Heart left ventricle (tissue), 16 donors: Measurements from ENCODE around the gene BRSK1. TPM values are rescaled to one million over a fixed set of nuclear protein-coding genes. Genes with fewer than 3 reads are reported as not detected.

ENCODE experiments used
- ATAC-seq, 4 donors: fragments of 200-7000 bp; cut with Tn5 transposase; one replicate each; pipeline ENCODE4 v1.9.1; 2020 to 2022; ENCODE audit warnings: moderate library complexity in 4 of 4, mild to moderate bottlenecking in 3 of 4, moderate number of reproducible peaks in 1 of 4
- DNase-seq, 5 donors: peaks; one replicate each; pipeline ENCODE4 v3.0.0-alpha.2; 2020
- H3K27ac ChIP-seq, 12 donors: fragments of 200-600 bp; sonication (generic) in 4 of 12; one replicate each; pipeline versions ENCODE4 v1.5.0 to v1.8.0; 2016 to 2022; ENCODE audit warnings: mild to moderate bottlenecking in 2 of 12
- H3K27me3 ChIP-seq, 9 donors: fragments of 200-600 bp; sonication (generic) in 2 of 9; one replicate each; pipeline versions ENCODE4 v1.5.1 to v1.8.0; 2016 to 2022; ENCODE audit warnings: mild to moderate bottlenecking in 3 of 9
- H3K36me3 ChIP-seq, 9 donors: fragments of 200-600 bp; sonication (generic) in 2 of 9; one replicate each; pipeline versions ENCODE4 v1.5.0 to v1.8.0; 2018 to 2022; ENCODE audit warnings: mild to moderate bottlenecking in 2 of 9
- H3K4me1 ChIP-seq, 12 donors: fragments of 200-600 bp; sonication (generic) in 4 of 12; one replicate each; pipeline versions ENCODE4 v1.5.0 to v1.8.0; 2016 to 2022; ENCODE audit warnings: mild to moderate bottlenecking in 3 of 12
- H3K4me3 ChIP-seq, 12 donors: fragments of 200-600 bp; sonication (generic) in 4 of 12; one replicate each; pipeline versions ENCODE4 v1.5.0 to v1.8.0; 2017 to 2022; ENCODE audit warnings: mild to moderate bottlenecking in 9 of 12, moderate library complexity in 4 of 12
- H3K9me3 ChIP-seq, 12 donors: fragments of 200-600 bp; sonication (generic) in 4 of 12; one replicate each; pipeline versions ENCODE4 v1.5.0 to v1.8.0; 2016 to 2022; ENCODE audit warnings: mild to moderate bottlenecking in 1 of 12
- CTCF ChIP-seq, 12 donors: fragments of 200-600 bp; sonication (generic) in 4 of 12; IDR thresholded peaks; one replicate each; pipeline versions ENCODE4 v1.5.0 to v1.8.0; 2018 to 2022; ENCODE audit warnings: antibody characterized with exemption in 12 of 12, mild to moderate bottlenecking in 5 of 12
- POLR2A ChIP-seq, 2 donors: fragments of 450-650 bp; IDR thresholded peaks; one replicate each; pipeline ENCODE4 v1.6.1; 2017; ENCODE audit warnings: antibody characterized with exemption in 2 of 2, mild to moderate bottlenecking in 2 of 2, moderate library complexity in 2 of 2
- WGBS, 4 donors: extraction: QIAGEN DNeasy Blood & Tissue Kit in 2 of 4; methylation state at CpG; one replicate each; pipeline versions ENCODE4 v1.1.5 to v1.1.7; 2013 to 2018; 5-methylcytosine and 5-hydroxymethylcytosine counted together
- intact Hi-C, 10 donors: fragments of 100-400 bp; cut with DNase I; formaldehyde crosslinking; loops; one replicate each; pipeline versions ENCODE4 v1.11.1 to v1.14.2; 2022
- polyA plus RNA-seq, 2 donors: library from polyadenylated mRNA; stranded (reverse); fragments of 200-250 nt; gene quantifications; one replicate each; pipeline ENCODE4 v1.2.3, GENCODE V29; 2013
- total RNA-seq, 9 donors: library from RNA; depleted of rRNA in 2 of 9; stranded (reverse); fragments of >200 nt in 2 of 9; fragmentation: NEBNext Ultra II Directional in 3 of 9; extraction: Animal tissue kit (Norgen Biotek cat#: 25700) in 3 of 9; gene quantifications; one replicate each; pipeline versions ENCODE4 v1.1.0 to v1.2.4, GENCODE V29; 2016 to 2023
- donor health status: ischemic (EF 13 %, LVEDD 7.1; RV severe dilation, severe dysfunction).
- donor health status: healthy with polysubstance abuse.
- donor health status: DM: no; HTN: yes; CAD: no.
- donor health status: DM: no; HTN: no; CAD: no.
- donor health status: ischemic (EF 25% LVEDD 6.9; RV normal size, moderate dysfunction).
- donor health status: ischemic (EF 25% LVEDD 5.7; RV mildly dilated, moderate dysfunction).
- donor health status: healthy.
- donor health status: DM: yes; HTN: yes; CAD: no.
- donor health status: ischemic (EF 35%, LVEDD 5.7; RV mildly dilated, moderate dysfunction).
- donor health status: nonischemic (EF 11% LVEDD 7.7; RV severe dilation, severe dysfunction).
- donor health status: DM: yes; HTN: yes; CAD: no.
- donor health status: PGD.
- donor health status: ischemic (EF 29% LVEDD 5.4; RV normal size, mild dysfunction).
- donor health status: nonischemic (EF 23%, LVEDD 6.1; RV moderate dilation, normal function).

The BRSK1 gene
- total and polyA plus RNA-seq, 11 donors, result 1.6 to 7.4 (median 2.1) TPM

DNA sequence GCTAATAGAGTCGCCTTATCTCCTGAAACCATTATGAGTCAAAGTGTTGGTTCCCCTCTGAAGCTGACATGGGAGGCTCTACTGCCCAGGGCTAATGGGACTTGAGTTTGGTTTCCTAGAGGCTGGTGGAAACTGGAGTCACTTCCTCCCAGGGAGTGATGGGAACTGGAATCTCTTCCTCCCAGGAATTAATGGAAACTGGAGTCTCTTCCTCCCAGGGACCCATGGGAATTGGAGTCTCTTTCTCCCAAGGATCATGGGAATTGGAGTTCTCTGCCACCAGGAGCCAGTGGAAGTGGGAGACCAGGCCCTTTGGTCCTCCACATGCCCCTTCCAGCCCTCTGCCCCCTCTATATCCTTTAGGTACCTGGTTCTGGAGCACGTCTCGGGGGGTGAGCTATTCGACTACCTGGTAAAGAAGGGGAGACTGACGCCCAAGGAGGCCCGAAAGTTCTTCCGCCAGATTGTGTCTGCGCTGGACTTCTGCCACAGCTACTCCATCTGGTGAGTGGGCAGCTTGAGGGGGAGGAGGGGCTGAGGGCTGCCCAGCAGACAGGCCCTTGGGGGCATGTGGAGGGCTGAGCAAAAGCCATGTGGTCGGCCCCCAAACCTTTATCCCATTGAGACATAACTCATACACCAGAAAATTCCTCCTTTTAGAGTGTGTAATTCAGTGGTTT, 5.5 kb downstream of the BRSK1 start:
- ATAC-seq (no peak), DNase-seq (no peak)
- H3K4me3 ChIP-seq, result no peak overlapping the region
- intact Hi-C loops, result loop anchor here in 1 of 10 donors (10.0 kb wide), 1 partner anchor 316 kb away; the partner anchor contains the start of genes ZNF524 and ZNF865
- TF ChIP-seq POLR2A (IDR thresholded peaks at IDR 0.05) (no peak), CTCF (IDR thresholded peaks at IDR 0.05) (no peak)
- H3K4me1 ChIP-seq, result peaks cover 0 to 16% (median 0%) of the 10 kb centered on the region in 12 donors
- H3K27ac ChIP-seq, result no peak overlapping the region
- H3K36me3 ChIP-seq, result peaks cover 0 to 11% (median 0%) of the 10 kb centered on the region in 9 donors
- WGBS, 4 donors, result 94 to 98% (median 95%) methylated on average over 9 of the region's 9 CpGs
- H3K27me3 ChIP-seq, result no peaks in the 10 kb centered on the region
- no peaks in the 10 kb centered on the region for H3K9me3 ChIP-seq

- WGBS, 4 donors, result 92 to 95% (median 93%) methylated on average over 9 to 10 of the region's 10 CpGs
- intact Hi-C loops, result no loop called here
- ATAC-seq, result no peak
- DNase-seq, result no peak
- Histone ChIP-seq H3K27ac (no peak overlapping the region), H3K4me1 (peaks cover 0 to 10% (median 4%) of the 10 kb centered on the region in 12 donors), H3K27me3 (no peaks in the 10 kb centered on the region), H3K9me3 (no peaks in the 10 kb centered on the region), H3K4me3 (no peak overlapping the region), H3K36me3 (peaks cover 0 to 22% (median 5%) of the 10 kb centered on the region in 9 donors)
- TF ChIP-seq POLR2A (IDR thresholded peaks at IDR 0.05), result no peak
- TF ChIP-seq CTCF (IDR thresholded peaks at IDR 0.05), result no peak
These were observed 13.5 kb downstream of the BRSK1 start for GRCh38 chr19:55297267-55297666.

- Histone ChIP-seq H3K36me3 (peaks cover 0 to 29% (median 5%) of the 10 kb centered on the region in 9 donors), H3K9me3 (no peaks in the 10 kb centered on the region), H3K4me3 (no peak overlapping the region), H3K4me1 (peaks cover 0 to 10% (median 4%) of the 10 kb centered on the region in 12 donors), H3K27me3 (no peaks in the 10 kb centered on the region), H3K27ac (no peak overlapping the region)
- DNase-seq (no peak), ATAC-seq (no peak)
- intact Hi-C loops, result loop anchor here (2.0 to 10.0 kb wide), 8 partner anchors 37 to 202 kb away; partner anchors contain the start of genes TMEM238 (in 6 of the 10), KMT5C (in 3 of the 10), IL11 (in 2 of the 10) and RPL28 (in 2 of the 10)
- no peak for TF ChIP-seq POLR2A (IDR thresholded peaks at IDR 0.05)
- TF ChIP-seq CTCF (IDR thresholded peaks at IDR 0.05), result no peak
- WGBS, 4 donors, result 91 to 95% (median 93%) methylated on average over 10 of the region's 10 CpGs
These were observed 16.2 kb downstream of the BRSK1 start for GRCh38 chr19:55299991-55300390.

GRCh38 chr19:55300886-55301458, 17.2 kb downstream of the BRSK1 start:
- no peaks in the 10 kb centered on the region for H3K27me3 ChIP-seq
- no peak overlapping the region for H3K27ac ChIP-seq
- H3K36me3 ChIP-seq, result peaks cover 0 to 25% (median 5%) of the 10 kb centered on the region in 9 donors
- H3K4me1 ChIP-seq, result peaks cover 0 to 10% (median 4%) of the 10 kb centered on the region in 12 donors
- TF ChIP-seq CTCF (IDR thresholded peaks at IDR 0.05) (no peak), POLR2A (IDR thresholded peaks at IDR 0.05) (no peak)
- intact Hi-C loops, result loop anchor here (2.0 to 10.0 kb wide), 8 partner anchors 36 to 201 kb away; partner anchors contain the start of genes TMEM238 (in 6 of the 10), KMT5C (in 3 of the 10), IL11 (in 2 of the 10) and RPL28 (in 2 of the 10)
- no peaks in the 10 kb centered on the region for H3K9me3 ChIP-seq
- 75 to 81% (median 78%) methylated on average over 14 to 15 of the region's 15 CpGs for WGBS, 4 donors
- peak overlapping the region in 1 of 12 donors; percentile 56 for H3K4me3 ChIP-seq
- ATAC-seq, result no peak
- DNase-seq, result no peak
